GM21423 (cell line): ENCODE measurements around the gene TVP23A.
A peak's percentile ranks its signal among the peaks of the same experiment; 100 is the strongest.
"Not testable (repeated sequence)": the region's sequence is repeated elsewhere in the genome, so short reads cannot be mapped to it uniquely, and the experiment has no call there.

Experiments
- ATAC-seq: cut with Tn5 transposase; IDR thresholded peaks from one replicate; pipeline ENCODE4 v1.9.1; 2021; ENCODE audit warnings: mild to moderate bottlenecking, moderate library complexity; ENCODE audit not compliant: unreplicated experiment

The TVP23A gene

GRCh38 chr16:10806698-10807097, 11.9 kb downstream of the TVP23A start:
- ATAC-seq: no peak

- no peak for ATAC-seq
Measured at GRCh38 chr16:10805334-10805733, 13.3 kb downstream of the TVP23A start.

GRCh38 chr16:10799736-10800135, 18.9 kb downstream of the TVP23A start:
- ATAC-seq: no peak

GRCh38 chr16:10791048-10791447, 27.5 kb downstream of the TVP23A start:
- no peak for ATAC-seq

- ATAC-seq: not testable (repeated sequence)
Measured at GRCh38 chr16:10788630-10789029, 30.0 kb downstream of the TVP23A start.

GRCh38 chr16:10787304-10787703, 31.3 kb downstream of the TVP23A start:
- no peak for ATAC-seq

- no peak for ATAC-seq
Measured at GRCh38 chr16:10782628-10783027, 36.0 kb downstream of the TVP23A start.

GRCh38 chr16:10780628-10781027, 38.0 kb downstream of the TVP23A start:
- no peak for ATAC-seq

GRCh38 chr16:10779908-10780307, 38.7 kb downstream of the TVP23A start:
- ATAC-seq: not testable (repeated sequence)

- no peak for ATAC-seq
Measured at GRCh38 chr16:10777356-10777755, 41.2 kb downstream of the TVP23A start.

- ATAC-seq: not testable (repeated sequence)
Measured at GRCh38 chr16:10776923-10777322, 41.7 kb downstream of the TVP23A start.

- ATAC-seq: peak; percentile 81
Measured at GRCh38 chr16:10776280-10776679, 42.3 kb downstream of the TVP23A start.

- ATAC-seq: no peak
Measured at GRCh38 chr16:10770907-10771306, 47.7 kb downstream of the TVP23A start.

GRCh38 chr16:10769381-10769780, 49.2 kb downstream of the TVP23A start:
- no peak for ATAC-seq

- no peak for ATAC-seq
Measured at GRCh38 chr16:10767127-10767526, 51.5 kb downstream of the TVP23A start.

GRCh38 chr16:10765772-10766171, 52.8 kb downstream of the TVP23A start:
- peak; percentile 77 for ATAC-seq

- no peak for ATAC-seq
Measured at GRCh38 chr16:10763456-10763855, 55.1 kb downstream of the TVP23A start.

GRCh38 chr16:10762336-10763016, 56.1 kb downstream of the TVP23A start:
- no peak for ATAC-seq

- ATAC-seq: no peak
Measured at GRCh38 chr16:10761373-10761772, 57.2 kb downstream of the TVP23A start.

- no peak for ATAC-seq
Measured at GRCh38 chr16:10760858-10761257, 57.7 kb downstream of the TVP23A start.

- ATAC-seq: no peak
Measured at GRCh38 chr16:10756574-10756973, 62.0 kb downstream of the TVP23A start.

- ATAC-seq: no peak
Measured at GRCh38 chr16:10754941-10755340, 63.7 kb downstream of the TVP23A start.

- ATAC-seq: no peak
Measured at GRCh38 chr16:10753670-10754069, 64.9 kb downstream of the TVP23A start.
